Endothelial cell of umbilical vein (primary cell): Measurements from ENCODE around the gene CASP9. TPM values are rescaled to one million over a fixed set of nuclear protein-coding genes. Genes with fewer than 3 reads are reported as not detected.
A peak's percentile ranks its signal among the peaks of the same experiment; 100 is the strongest.

ENCODE experiments used
- BruUV-seq: library from RNA; stranded (reverse); fragments of 400-500 nt; replicated peaks from 2 replicates; lab custom pipeline; 2021; lab: Mats Ljungman, UMichigan
- CTCF ChIA-PET: fragments of 300-600, 350-600 bp; sonication (Branson Sonifier 250); formaldehyde crosslinking; loops from one replicate; lab custom pipeline; 2021; ENCODE audit warnings: antibody characterized with exemption, inconsistent platforms; lab: Charles Lee
- POLR2A ChIA-PET: fragments of 300-600, 350-600 bp; sonication (Branson Sonifier 250); formaldehyde crosslinking; loops from one replicate; lab custom pipeline; 2021; ENCODE audit warnings: antibody characterized with exemption, inconsistent platforms; lab: Charles Lee
- DNase-seq: peaks from one replicate; pipeline ENCODE4 v3.0.0-alpha.2; 2011; ENCODE audit warnings: low read depth, low spot score
- FAIRE-seq: peaks from 2 replicates; lab custom pipeline; 2011; peaks lifted over from hg19 to GRCh38; lab: Jason Lieb, UNC
- H2AFZ ChIP-seq: 2 replicates; pipeline ENCODE4 v1.6.0; 2012; ENCODE audit warnings: low read depth, low read length, control low read depth, inconsistent platforms
- H3K27ac ChIP-seq: 2 replicates; pipeline ENCODE4 v1.5.1; 2011; ENCODE audit warnings: low read depth, mild to moderate bottlenecking, control low read depth, low read length, moderate library complexity; ENCODE audit not compliant: insufficient read depth
- H3K27me3 ChIP-seq, 2 experiments: 2 replicates each; pipeline versions ENCODE4 v1.6.0 to v1.6.1; 2011; ENCODE audit warnings: low read length in 2 of 2, mixed read lengths in 1 of 2; ENCODE audit not compliant: control insufficient read depth in 2 of 2, insufficient read depth in 2 of 2
- H3K36me3 ChIP-seq, 2 experiments: 2 replicates in 1 of 2; 3 replicates in 1 of 2; pipeline ENCODE4 v1.5.1; 2011; ENCODE audit warnings: low read length in 2 of 2, mild to moderate bottlenecking in 1 of 2, moderate library complexity in 1 of 2; ENCODE audit not compliant: control insufficient read depth in 2 of 2, insufficient read depth in 2 of 2; ENCODE audit errors: extremely low read depth in 1 of 2
- H3K4me1 ChIP-seq: 3 replicates; pipeline ENCODE4 v1.5.1; 2011; ENCODE audit warnings: mild to moderate bottlenecking, low read length; ENCODE audit not compliant: control insufficient read depth, insufficient read depth; ENCODE audit errors: extremely low read depth
- H3K4me2 ChIP-seq: 2 replicates; pipeline ENCODE4 v1.6.1; 2011; ENCODE audit warnings: low read length, control low read depth, mixed read lengths; ENCODE audit not compliant: insufficient read depth
- H3K4me3 ChIP-seq, 3 experiments: fragments of 200-600 bp in 1 of 3; sonication (generic), shearing (Covaris generic) in 1 of 3; replicated peaks in 1 of 3; 2 replicates each; pipeline ENCODE4 v1.5.1; 2011 to 2016; ENCODE audit warnings: control low read depth in 3 of 3, low read length in 3 of 3, mild to moderate bottlenecking in 2 of 3, inconsistent platforms in 1 of 3, low read depth in 1 of 3, moderate library complexity in 1 of 3; ENCODE audit not compliant: insufficient read depth in 1 of 3
- H3K79me2 ChIP-seq: 2 replicates; pipeline ENCODE4 v1.6.0; 2012; ENCODE audit warnings: low read length, inconsistent platforms; ENCODE audit not compliant: control insufficient read depth, insufficient read depth
- H3K9ac ChIP-seq: replicated peaks from 2 replicates; pipeline ENCODE3; 2011; ENCODE audit warnings: low read length, control low read depth; ENCODE audit not compliant: insufficient read depth; ENCODE audit errors: extremely low read depth
- H3K9me1 ChIP-seq: replicated peaks from 3 replicates; pipeline ENCODE4 v1.6.0; 2011; ENCODE audit warnings: mild to moderate bottlenecking, low read length; ENCODE audit not compliant: control insufficient read depth, insufficient read depth; ENCODE audit errors: extremely low read depth
- H3K9me3 ChIP-seq: replicated peaks from 2 replicates; pipeline ENCODE4 v1.5.1; 2012; ENCODE audit warnings: low read length, inconsistent platforms; ENCODE audit not compliant: control insufficient read depth, insufficient read depth
- H4K20me1 ChIP-seq: replicated peaks from 2 replicates; pipeline ENCODE3; 2011; ENCODE audit warnings: mild to moderate bottlenecking, low read length; ENCODE audit not compliant: control insufficient read depth, insufficient read depth; ENCODE audit errors: extremely low read depth
- CTCF ChIP-seq, 2 donors: IDR thresholded peaks; 1 replicate in 1 of 2; 2 replicates in 1 of 2; pipeline ENCODE4 v1.5.1; 2011; ENCODE audit warnings: low read length in 2 of 2, mild to moderate bottlenecking in 2 of 2, moderate library complexity in 2 of 2, control low read depth in 1 of 2, inconsistent platforms in 1 of 2, low read depth in 1 of 2; ENCODE audit not compliant: insufficient read depth in 1 of 2; ENCODE audit errors: extremely low read depth in 1 of 2
- EZH2 ChIP-seq: IDR thresholded peaks from 2 replicates; pipeline ENCODE4 v1.6.1; 2012; ENCODE audit warnings: borderline replicate concordance, low read depth, mild to moderate bottlenecking, moderate library complexity, low read length, inconsistent platforms; ENCODE audit not compliant: severe bottlenecking
- FOS ChIP-seq: IDR thresholded peaks from 2 replicates; pipeline ENCODE4 v1.6.1; 2011; ENCODE audit warnings: mild to moderate bottlenecking, low read length, moderate library complexity, borderline replicate concordance; ENCODE audit not compliant: insufficient read depth
- GATA2 ChIP-seq: IDR thresholded peaks from 2 replicates; pipeline ENCODE4 v1.7.0; 2011; ENCODE audit warnings: low read depth, mild to moderate bottlenecking, moderate library complexity, mixed read lengths, low read length; ENCODE audit not compliant: insufficient read length, insufficient read depth
- JUN ChIP-seq: IDR thresholded peaks from 2 replicates; pipeline ENCODE4 v1.6.1; 2011; ENCODE audit warnings: borderline replicate concordance, low read depth; ENCODE audit not compliant: insufficient read length, insufficient read depth
- MAX ChIP-seq: IDR thresholded peaks from 2 replicates; pipeline ENCODE4 v1.6.1; 2011; ENCODE audit not compliant: insufficient read depth, insufficient read length
- MYC ChIP-seq: IDR thresholded peaks from one replicate; pipeline ENCODE4 v1.6.1; 2011; ENCODE audit warnings: mild to moderate bottlenecking, low read depth, low read length
- POLR2A ChIP-seq: IDR thresholded peaks from 2 replicates; pipeline ENCODE4 v1.6.1; 2012; ENCODE audit warnings: low read depth, mild to moderate bottlenecking, control low read depth, low read length
- POLR2AphosphoS5 ChIP-seq: IDR thresholded peaks from 2 replicates; pipeline ENCODE4 v1.6.1; 2012; ENCODE audit warnings: low read depth, mild to moderate bottlenecking, control low read depth, low read length, moderate library complexity; ENCODE audit not compliant: insufficient read depth
- dilution Hi-C: fragments of 300-500 bp; cut with MboI; formaldehyde crosslinking; loops from one replicate; pipeline ENCODE4 v1.15.0; 2019; ENCODE audit warnings: low sequenced_read_pairs; ENCODE audit not compliant: extremely low pct_ligation_motif_present
- intact Hi-C: fragments of 100-400 bp; cut with micrococcal nuclease; formaldehyde crosslinking; loops from one replicate; pipeline ENCODE4 v1.10.0; 2022
- polyA plus RNA-seq, 4 experiments: library from polyadenylated mRNA; depleted of rRNA in 3 of 4; stranded (reverse) in 3 of 4; unstranded in 1 of 4; fragments of >200 nt; gene quantifications; 2 replicates each; pipeline versions ENCODE4 v1.2.1 to v1.2.3, GENCODE V29; 2011 to 2012; ENCODE audit warnings: missing spikeins in 1 of 4
- total RNA-seq: library from RNA; stranded (reverse); gene quantifications from 2 replicates; pipeline ENCODE4 v1.2.3, GENCODE V29; 2021

CASP9 gene
- total and polyA plus RNA-seq, 2 donors (not counting 3 experiments of a cell fraction or from before 2014, with no cell fraction given), result 10.5 to 14.1 TPM

DNA sequence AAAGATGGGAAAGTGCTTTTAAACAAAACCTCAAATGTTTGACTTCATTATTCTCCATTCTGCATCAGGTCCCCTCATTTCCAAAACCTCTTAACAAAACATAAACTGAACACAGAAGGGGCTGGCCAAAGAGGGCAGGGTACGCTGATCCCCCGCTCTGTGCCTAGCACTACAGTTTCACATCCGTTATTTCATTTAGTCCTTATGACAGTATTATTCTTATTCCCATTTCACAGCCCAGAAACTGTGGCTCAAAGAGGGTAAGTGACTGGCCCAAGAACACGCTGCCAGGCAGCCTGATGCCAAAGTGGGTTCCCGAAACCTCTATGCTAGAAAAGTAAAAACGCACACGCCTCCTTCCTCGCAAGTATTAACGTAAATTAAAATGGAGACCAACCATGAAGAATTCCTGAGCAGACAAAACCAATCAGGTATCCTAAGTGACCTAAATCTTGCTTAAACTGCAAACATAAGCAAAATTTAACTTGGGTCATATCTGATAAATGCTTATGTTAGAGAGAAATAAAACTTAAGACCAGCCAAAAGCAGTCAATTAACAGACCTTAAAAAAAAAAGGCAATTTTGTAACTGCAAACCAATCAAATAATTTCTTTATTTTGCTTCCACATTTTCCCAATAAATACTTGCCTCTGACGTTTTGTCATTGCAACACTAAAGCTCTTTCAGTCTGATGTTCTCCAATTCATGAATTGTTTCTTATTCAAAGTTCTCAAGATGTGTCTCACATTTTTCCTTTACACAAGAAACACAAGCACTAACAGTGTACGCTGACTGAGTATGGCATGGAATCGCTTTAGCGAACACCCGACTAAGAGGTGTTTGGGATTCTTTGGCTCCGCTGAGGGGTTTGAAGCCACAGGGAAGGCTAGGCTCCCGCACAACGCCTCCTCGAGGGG is 653 bp downstream of the CASP9 start:
- ChIA-PET CTCF (interaction anchor here (0.6 to 1.3 kb wide), 2 partner anchors 200 to 253 kb away, joined by 4 to 7 read pairs; no protein-coding TSS in a partner anchor), POLR2A (no interaction called here)
- no peak overlapping the region for H3K27ac ChIP-seq
- peak overlapping the region; percentile 45 to 95 (median 68) for H3K4me3 ChIP-seq
- H3K9ac ChIP-seq, result peak overlapping the region; percentile 39
- peaks cover 11% of the 10 kb centered on the region for H3K79me2 ChIP-seq
- peaks cover 24% of the 10 kb centered on the region for H3K4me1 ChIP-seq
- FAIRE-seq (peak; percentile 31), DNase-seq (no peak)
- no peaks in the 10 kb centered on the region for H3K27me3 ChIP-seq
- no peaks in the 10 kb centered on the region for H3K36me3 ChIP-seq
- H3K9me1 ChIP-seq, result no peaks in the 10 kb centered on the region
- TF ChIP-seq MAX (no peak), MYC (no peak), GATA2 (no peak), CTCF (IDR thresholded peaks at IDR 0.05; ENCODE audit: extremely low read depth in 1 of 2, insufficient read depth in 1 of 2, low read depth in 1 of 2, low read length in 2 of 2) (no peak), POLR2A (no peak), POLR2AphosphoS5 (no peak), FOS (no peak), JUN (no peak), EZH2 (no peak)
- TSS peak; percentile 46 for BruUV-seq
- intact Hi-C loops, result loop anchor here (1.0 to 10.0 kb wide), 4 partner anchors 186 to 321 kb away; partner anchors contain the start of gene SPEN
- H3K9me3 ChIP-seq, result no peaks in the 10 kb centered on the region
- dilution Hi-C loops, result no loop called here
- peak overlapping the region; percentile 83 for H2AFZ ChIP-seq
- H3K4me2 ChIP-seq, result peak overlapping the region; percentile 71
- no peaks in the 10 kb centered on the region for H4K20me1 ChIP-seq
